CD4-positive, alpha-beta T cell treated with Interleukin-15 for 1 hour (primary cell): Measurements from ENCODE around the gene XYLT1.
"Not testable (repeated sequence)": the region's sequence is repeated elsewhere in the genome, so short reads cannot be mapped to it uniquely, and the experiment has no call there.

ENCODE experiments used
- DNase-seq: peaks from one replicate; pipeline ENCODE4 v3.0.0-alpha.2; 2020

Gene XYLT1

DNA sequence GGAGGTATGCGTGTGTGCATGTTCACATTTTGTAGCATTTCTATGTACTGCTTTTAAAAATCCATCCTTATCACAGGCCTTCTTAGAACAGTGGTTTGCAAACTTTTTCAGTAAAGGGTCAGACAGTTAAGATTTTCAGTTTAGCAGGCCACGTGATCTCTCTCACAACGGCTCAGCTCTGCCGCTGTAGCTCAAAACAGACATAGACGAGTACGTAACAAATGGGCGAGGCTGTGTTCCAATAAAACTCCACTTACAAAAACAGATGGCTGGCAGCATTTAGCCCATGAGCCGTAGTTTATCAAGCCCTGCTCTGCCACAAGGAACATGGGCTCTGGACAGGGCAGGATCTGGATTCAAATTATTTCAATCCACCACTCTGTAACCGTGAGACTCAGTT lies 141.8 kb downstream of the XYLT1 start:
- no peak for DNase-seq

DNA sequence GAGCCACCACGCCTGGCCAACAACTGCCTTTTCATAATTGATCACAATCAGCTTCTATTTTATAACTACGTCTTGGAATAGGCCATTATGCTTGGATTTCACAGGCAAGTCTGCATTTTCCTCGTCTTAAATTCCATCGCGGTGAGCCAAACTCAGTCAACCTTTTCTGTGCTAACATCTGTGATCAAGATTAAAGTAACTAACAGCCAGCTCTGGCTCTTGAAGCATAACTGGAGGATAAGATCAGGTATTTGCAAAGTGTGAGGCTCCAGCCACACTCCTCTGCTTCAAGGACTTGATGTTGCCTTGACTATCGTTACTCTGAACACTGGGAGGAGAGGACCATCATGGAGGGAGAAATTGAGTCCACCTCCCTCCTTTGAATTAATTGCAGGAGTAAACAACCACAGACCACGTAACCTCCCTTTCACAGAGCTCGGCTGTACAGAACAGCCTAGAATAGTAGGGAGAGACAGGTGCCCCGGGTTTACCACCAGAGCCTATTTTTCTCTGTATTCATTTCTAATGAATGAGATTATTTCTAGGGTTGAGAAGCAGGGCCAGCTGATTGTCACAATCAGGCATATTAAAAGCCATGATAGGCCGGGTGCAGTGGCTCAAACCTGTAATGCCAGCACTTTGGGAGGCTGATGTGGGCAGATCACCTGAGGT lies 143.0 kb downstream of the XYLT1 start:
- no peak for DNase-seq

DNA sequence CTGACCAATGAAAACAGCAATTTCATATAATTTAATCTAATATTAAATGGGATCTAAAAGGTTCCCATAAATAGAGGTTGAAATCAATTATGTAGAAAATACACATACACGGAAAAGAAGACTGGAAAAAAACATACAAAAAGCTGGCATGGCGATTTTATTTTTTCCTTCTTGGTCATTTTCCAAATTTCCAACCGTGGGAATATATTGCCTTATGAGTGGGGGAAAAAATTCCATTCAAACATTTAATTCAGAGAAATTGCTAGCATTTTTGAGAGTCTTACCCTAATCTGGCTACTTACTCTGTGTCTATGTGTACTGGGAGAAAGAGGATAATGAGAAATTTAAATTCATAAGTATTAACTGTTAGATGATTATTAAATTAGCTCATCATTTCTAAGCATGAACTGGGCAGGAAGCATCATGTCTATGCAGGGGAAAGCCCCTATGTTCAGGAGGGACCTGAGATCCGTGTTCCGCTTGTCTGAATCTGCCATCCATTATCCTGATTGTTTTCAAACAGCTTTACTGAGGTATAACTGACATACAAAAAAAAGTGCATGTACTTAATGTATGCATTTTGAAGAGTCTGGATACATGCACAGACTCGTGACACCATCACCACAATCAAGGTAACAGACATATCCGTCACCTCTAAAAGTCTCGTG lies 145.2 kb downstream of the XYLT1 start:
- DNase-seq: no peak

DNA sequence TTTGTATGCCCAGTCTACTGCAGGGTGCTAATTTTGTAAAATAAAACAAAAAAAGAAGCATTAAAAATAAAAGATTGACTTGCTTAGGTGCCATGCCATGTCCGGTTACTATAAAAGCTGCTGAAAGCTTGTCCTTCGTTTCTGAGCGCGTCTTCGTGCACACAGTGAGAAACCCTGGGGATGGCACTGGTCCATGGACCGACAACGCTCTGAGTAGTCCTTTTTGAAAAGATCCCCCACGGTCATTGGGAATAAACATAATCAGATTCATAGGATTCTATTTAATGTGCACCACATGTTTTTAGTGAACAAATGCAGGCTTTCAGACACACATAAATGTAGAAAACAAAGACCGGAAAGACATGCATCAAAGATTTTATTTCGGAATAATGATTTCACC lies 146.3 kb downstream of the XYLT1 start:
- no peak for DNase-seq

DNA sequence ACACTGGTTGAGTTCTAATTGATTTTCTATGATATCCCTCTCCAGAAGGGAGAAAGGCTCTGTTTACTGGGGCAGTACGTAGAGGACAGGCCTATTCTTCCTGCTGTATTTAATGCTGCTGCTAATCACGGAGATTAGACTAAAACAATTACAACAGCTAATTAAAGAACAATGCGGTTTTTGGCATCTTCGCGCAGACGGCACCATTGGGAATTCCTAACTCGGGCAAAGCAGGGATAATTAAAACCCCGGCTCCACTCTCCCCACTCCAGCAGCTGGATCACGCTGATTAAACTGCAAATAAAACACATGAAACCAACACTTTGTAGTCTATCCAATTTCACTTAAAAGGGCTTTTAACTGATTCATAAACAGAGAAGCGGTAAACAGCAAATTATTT lies 147.6 kb downstream of the XYLT1 start:
- DNase-seq: no peak

DNA sequence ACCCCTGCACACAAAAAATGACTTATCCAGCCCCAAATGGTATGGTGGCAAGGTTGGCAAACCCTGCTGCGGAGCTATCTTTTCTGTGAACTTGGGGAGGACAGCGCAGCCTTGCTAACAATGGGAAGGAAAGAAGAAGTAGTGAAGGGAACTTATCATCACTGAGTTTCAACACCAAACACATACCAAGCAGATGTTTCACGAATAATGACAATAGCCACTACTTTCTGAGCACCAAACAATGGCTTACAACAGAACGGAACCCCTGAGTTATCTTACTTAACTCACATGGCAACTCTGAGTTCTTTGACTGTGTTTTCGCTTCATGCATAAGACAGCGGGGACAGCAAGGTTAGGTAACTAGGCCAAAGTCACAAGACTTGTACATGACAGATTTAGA lies 148.9 kb downstream of the XYLT1 start:
- DNase-seq: no peak

DNA sequence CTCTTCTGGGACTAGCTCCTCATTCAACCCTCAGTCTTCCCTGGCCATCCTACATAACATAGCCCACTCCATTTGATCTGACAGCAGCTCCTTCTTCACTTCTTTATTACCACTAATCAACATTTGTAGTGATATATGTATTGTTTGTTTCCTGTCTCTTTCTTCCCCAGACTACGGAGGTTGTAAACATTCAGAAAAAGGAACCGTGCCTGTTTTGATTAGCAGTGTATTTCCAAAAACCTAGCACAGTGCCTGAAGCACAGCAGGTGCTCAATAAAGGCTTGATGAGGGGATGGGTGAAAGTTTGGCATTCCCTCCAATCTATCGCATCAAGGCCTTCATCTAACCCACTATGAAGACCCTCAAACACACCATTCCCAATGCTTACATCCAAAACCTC lies 150.8 kb downstream of the XYLT1 start:
- no peak for DNase-seq

DNA sequence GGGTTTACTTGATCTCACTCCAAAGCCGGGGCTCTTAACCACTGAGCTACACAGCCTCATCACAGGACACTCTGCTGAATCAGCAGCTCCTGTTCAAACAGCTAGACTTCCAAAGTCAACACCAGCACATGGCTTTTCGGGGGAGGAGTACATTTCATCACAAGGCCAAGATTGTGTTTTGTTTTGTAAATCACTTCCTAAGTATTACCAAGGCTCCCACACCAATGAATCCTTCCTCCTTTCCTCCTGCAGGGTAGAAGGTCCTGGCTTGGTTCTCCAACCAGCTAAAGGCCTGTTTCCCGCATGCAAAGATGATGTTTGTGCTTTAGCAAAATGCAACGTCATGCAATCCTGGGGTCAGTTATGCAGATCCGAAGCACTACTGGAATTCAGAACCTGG lies 152.5 kb downstream of the XYLT1 start:
- no peak for DNase-seq

DNA sequence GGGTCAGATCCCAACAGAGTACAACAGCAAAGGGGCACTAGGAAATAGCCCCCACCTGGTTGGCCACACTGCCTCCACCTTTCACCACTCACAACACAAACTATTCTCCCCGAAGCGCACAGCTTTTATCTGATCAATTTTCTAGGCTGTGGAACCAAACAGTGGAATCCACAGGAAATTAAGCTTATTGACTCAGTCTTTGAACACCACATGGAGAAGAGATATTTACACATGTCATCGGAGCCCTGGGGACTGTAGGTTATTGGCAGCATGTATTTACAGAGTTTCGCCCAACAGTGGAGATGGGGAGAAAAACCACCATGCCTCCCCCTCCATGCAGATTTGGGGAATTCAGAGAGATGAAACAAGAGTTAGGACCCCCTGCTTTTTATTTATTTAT lies 154.8 kb downstream of the XYLT1 start:
- DNase-seq: no peak

DNA sequence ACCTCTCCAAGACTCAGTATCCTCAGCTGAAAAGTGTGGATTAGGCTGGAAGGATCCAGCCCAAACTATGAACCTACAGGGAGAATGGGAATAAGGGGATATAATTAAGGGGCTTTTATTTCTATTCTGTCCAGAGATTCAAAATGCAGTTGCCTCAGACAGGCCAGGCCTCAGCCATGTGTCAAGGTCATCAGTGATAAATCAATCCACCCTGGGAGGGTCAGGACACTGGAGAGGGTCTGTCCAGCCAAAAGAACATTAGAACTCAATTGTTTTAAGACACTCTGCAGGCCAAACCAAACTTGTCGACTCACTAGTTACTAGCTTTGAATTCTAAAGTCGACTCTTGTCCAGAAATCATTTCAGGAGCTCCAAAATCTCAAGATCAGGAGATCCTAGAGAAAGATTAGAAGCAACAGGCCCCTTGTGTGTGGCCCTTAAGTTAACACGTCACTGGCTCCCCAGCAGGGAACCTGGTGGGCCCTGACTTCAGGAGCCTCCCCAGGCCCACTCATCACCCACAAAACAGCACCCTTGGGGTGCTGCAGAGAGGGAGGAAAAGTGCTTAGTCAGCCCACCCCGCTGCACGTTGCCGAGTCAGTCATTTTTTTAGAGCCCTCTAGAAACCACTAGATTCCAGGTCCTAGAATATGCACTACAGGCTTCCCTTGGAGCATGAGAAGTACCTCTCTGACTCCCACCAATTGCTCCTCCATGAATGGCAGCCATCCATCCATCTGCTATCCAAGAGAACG lies 156.8 kb downstream of the XYLT1 start:
- DNase-seq: no peak

DNA sequence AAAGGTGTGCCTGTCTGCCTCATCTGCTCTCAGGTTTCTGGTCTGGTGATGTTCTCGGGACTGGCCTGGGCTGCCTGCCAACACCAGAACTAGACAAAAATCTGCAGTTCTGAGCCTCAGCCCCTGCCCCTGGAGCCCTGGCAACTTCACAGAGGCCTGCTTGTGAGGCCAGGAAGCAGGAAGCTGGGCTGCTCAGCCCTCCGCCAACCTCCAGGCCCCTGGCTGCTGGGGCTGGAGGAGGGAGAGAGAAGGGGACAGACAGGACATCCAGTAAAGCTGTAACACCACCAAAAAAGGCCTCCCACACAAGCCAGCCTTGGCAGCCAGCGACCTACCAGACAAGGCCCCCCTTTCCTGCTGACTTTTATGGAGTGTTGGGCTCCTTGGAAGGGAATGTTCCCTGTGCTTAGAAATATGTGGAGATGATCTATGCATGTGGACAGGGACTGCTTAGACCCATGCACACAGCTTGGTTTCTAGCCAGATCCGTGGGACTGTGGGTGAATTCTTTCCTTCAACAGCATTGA lies 157.6 kb downstream of the XYLT1 start:
- no peak for DNase-seq

DNA sequence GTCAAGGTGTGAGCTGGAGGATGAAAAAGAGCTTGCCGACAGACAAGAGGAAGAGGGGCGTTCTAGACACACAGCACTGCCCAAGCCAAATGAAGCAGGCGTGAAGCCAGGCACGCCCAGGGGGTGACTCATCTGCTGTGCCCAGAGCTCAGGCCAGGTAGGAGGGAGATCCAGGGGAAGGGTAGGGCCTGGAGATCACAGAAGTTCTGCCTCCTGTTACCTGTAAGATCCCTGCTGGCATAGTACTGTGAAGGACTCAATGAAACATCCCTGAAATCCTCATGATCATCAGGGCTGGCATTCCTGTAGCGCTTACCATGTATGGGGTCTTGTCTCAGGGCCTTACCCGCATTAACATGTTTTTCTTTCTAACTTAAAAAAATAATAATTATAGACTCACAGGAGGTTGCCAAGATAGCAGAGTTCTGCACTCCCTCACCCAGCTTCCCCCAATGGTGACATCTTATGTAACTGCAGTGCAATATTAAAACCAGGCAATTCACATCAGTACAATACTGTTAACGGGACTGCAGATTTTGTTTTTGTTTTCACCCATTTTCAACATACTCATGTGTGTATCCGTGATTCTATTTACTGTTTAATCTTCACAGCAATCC lies 158.6 kb downstream of the XYLT1 start:
- no peak for DNase-seq

DNA sequence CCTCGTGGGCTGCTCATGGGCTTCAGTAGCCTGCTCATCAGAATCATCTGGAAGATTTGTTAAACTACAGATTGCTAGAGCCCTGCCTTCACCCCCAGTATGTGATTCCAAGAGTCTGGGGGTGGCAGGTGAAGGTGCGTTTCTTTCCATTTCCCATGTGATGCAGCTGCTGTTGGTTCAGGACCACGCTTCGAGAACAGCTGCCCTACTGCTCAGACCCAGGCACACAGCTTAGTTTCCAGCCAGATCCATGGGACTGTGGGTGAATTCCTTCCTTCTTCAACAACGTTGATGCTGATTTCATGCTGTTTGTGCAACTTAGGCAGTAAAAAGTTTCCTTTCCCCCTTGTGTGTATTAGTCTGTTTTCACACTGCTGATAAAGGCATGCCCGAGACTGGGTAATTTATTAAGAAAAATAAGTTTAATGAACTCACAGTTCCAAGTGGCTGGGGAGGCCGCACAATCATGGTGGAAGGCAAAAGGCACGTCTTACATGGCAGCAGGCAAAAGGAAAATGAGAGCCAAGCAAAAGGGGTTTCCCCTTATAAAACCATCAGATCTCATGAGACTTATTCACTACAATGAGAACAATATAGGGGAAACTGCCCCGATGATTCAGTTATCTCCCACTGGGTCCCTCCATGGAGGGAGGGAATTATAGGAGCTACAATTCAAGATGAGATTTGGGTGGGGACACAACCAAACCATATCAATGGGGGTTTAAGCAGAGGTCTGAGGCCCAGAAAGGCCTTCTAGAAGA lies 159.2 kb downstream of the XYLT1 start:
- DNase-seq: no peak

DNA sequence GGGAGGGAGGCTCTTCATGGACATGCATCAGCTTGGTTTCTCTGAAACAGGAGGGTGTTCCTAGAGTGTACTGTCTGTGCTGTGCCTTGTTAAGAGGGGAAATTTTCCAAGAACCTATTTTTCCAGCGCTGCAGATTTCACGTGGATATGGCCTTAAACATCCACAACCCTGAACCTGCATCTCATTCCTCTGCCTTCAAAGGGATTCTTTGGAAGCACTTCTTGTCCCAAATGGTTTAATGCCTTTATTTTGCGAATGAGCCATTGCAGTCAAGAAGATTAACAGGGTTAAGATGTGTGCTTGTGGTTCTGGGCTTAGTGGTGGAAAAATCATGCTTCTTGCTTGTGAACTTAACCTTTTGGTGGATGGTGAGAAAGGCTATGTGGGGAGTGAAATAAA lies 161.2 kb downstream of the XYLT1 start:
- DNase-seq: no peak

DNA sequence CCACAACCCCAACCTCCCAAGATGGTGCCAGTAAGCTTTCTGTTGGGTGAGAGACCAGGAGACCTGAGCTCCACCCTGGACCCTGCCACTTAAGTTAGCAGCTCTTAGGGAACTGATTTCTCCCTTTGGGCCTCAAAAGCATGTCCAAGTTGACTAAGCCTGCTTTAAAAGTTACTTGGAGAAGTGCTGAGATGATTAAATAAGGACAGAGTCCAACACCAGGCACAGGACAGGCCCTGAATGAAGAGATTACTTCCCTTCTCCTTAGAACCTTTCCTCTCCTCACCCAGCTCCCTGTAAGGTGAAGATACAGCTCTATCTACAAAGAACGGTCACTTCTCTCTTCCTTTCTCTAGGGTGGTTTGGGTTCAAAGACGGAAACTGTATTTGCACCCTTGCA lies 162.6 kb downstream of the XYLT1 start:
- no peak for DNase-seq

DNA sequence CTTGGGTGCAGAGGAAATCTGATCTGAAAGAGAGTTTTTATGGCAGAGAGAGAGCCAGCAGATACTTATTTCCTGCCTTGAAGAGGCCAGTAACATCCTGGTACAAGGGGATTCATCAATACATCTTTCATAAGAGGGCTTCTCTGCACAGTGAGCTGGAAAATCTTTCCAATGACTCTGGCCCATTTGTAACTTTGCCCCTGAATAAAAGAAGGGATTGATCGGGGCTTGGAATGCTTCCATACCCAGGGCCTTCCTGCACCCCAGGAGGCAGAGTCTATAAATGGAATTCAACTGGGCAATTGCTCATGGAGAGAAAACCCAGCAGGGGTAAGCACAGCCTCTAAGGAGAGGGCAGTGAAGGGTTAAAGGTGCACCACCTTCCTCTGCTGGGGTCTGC lies 163.3 kb downstream of the XYLT1 start:
- DNase-seq: no peak

DNA sequence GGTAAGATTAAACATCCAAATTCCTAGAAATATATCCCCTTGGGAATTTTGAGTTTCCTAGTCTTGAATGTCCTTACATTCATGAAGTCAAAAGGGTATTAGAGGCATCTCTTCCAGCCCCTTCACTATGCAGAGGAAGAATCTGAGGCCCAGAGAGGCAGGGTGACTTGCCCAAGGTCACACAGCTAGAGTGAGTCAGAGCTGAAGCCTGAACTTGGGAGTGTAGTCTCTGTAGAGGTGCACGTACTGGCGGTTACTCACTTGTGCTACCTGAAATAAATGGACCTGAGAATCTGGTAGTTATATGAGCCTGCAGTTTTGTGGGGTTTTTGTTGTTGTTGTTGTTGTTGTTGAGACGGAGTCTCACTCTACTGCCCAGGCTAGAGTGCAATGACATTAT lies 164.0 kb downstream of the XYLT1 start:
- DNase-seq: no peak

DNA sequence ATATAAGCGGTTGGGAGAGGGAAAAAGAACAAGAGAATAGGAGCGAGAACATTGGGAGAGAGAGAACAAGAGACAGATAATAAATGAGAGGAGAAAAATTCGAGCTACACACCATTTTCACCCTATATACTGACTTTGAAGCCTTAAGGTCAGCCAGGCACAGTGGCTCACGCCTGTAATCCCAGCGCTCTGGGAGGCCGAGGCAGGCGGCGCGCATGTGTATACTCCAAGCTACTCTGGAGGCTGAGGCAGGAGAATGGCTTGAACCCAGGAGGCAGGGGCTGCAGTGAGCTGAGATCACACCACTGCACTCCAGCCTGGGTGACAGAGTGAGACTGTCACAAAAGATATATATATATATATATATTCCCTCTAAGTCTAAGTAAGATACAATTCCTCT lies 164.5 kb downstream of the XYLT1 start:
- DNase-seq: not testable (repeated sequence)

DNA sequence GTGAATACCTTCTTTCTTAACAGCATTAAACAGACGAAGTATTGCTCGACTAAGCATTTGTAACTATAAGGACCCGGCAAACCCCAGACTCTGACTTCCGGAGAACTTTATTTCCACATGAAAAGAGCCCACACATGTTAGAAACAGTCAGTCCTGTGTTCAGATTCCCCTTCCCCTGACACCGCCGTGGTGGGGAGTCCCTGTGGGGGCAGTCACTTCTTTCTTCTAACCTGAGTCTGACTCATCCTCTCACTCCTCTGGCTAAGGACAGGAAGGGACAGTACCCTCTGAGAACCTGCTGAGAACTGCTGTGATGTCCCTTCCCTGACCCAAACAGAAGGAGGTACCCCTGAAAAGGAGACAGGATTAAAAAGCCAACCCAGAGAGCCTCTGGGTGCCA lies 165.1 kb downstream of the XYLT1 start:
- no peak for DNase-seq

DNA sequence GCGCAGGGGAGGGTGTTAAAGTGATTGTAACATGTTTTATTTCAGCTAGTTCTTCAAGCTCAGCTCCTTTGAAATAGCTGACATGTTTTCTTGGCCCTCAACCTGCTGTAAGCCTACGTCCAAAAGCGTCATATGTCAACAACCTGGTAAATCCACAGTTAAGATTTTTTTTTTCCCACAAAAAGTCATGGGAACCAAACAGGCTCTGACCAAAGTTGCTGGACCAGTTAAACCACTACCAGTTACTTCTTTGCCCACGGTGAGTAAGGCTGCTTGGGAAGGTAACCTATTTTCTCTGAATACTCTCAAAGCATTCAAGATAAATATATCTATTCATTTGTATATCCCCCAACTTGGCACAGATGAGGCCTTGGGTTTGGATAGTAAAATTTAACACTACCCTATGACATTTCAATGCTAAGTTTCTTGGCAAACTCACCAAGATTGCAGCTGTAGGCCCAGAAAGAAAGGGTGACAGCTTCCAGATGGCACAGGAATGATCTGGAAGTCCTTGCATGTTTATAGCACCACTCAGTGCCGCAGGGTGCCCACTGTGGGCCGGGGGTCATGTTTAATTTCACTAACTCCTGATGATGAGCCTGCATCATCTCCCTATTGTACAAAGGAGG lies 166.2 kb downstream of the XYLT1 start:
- no peak for DNase-seq

DNA sequence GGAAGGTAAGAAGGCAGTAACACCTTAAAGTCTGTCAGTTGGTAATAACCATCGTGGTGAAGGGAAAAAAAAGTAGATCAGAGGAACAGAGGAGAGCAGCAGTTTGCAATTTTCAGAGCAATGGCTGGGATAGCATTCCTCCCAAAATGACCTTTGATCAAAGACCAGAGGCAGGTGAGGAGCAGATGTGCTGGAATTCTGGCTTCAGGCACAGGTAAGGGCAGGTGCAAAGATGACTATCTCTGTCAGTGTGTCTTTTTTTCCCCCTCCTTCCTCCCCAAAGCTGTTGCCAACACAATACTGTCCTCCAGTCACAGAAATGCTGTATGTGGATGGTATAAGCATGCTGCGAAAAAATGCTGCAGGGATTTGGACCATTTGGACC lies 166.7 kb downstream of the XYLT1 start:
- no peak for DNase-seq

DNA sequence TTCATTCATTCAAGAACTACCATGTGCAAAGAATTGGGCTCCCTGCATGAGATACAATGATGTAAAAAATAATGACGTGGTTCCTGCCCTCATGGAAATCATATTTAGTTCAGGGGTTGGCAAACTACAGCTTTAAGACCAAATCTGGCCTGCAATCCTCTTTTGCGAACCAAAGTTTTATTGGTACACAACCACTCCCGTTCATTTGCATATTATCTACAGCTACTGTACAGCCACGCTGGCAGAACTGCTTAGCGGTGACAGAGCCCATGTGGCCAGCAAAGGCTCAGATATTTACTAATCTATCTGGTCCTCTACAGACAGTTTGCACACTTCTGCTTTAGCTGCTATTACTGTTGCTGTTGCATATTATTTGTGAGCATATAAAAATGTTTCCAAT lies 167.7 kb downstream of the XYLT1 start:
- DNase-seq: no peak
